ENCODE measurements around the gene NAPG. TPM values are rescaled to one million over a fixed set of nuclear protein-coding genes. Genes with fewer than 3 reads are reported as not detected.
"Not testable (repeated sequence)": the region's sequence is repeated elsewhere in the genome, so short reads cannot be mapped to it uniquely, and the experiment has no call there.

NAPG gene
- total RNA-seq, 1 donor from 2014 or later, result 25.1 TPM

DNA sequence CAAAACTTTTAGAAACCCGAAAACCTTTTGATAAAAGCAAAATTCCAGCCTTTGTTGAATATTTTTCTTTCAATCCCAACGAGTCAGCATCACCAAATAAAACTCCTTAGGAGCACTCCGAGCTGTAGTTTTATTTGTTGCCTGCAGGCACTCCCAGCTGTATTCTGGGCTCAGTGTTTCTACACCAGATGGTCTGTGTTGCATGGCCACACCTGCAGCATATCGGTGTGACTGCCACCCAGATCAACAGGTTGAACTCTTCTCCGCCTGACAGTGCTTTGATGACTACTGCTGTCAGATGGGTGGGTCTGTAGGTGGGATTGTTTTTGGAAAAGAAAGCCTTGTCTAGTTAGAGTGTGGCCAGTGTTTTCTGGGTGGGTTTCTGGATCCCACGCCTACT lies 38.7 kb upstream of the NAPG start:
- Histone ChIP-seq H3K36me3 (ENCODE audit: control insufficient read depth in 3 of 3, insufficient read depth in 3 of 3, low read length in 3 of 3) (peaks cover 0 to 4% (median 0%) of the 10 kb centered on the region in 3 donors), H3K4me1 (ENCODE audit: control insufficient read depth in 3 of 3, insufficient read depth in 3 of 3, low read length in 3 of 3) (peaks cover 0 to 4% (median 0%) of the 10 kb centered on the region in 3 donors), H3K9me3 (ENCODE audit: control insufficient read depth in 3 of 3, low read length in 3 of 3) (no peaks in the 10 kb centered on the region), H3K27ac (ENCODE audit: low read depth, low read length) (no peak overlapping the region), H3K9ac (ENCODE audit: low read depth in 1 of 3, low read length in 3 of 3) (no peak overlapping the region), H3K4me3 (ENCODE audit: low read length in 3 of 3) (no peak overlapping the region), H3K27me3 (ENCODE audit: control insufficient read depth in 3 of 3, insufficient read depth in 3 of 3, low read length in 3 of 3) (no peaks in the 10 kb centered on the region)

DNA sequence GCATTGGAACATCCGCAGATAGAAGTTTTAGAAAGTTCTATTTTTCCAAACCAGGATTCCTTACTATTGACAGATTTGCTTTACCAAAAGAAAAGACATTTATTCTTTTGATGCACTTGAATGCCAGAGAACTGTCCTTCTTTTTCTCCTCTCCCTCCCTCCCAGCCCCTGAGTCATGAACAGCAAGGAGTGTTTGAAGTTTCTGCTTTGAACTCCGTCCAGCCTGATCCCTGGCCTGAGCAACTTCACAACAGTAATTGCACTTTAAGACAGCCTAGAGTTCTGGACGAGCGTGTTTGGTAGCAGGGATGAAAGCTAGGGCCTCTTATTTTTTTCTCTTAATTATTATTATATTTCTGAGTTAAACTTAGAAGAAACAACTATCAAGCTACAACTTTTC lies 37.8 kb upstream of the NAPG start:
- peaks cover 0 to 4% (median 0%) of the 10 kb centered on the region in 3 donors for H3K4me1 ChIP-seq (ENCODE audit: control insufficient read depth in 3 of 3, insufficient read depth in 3 of 3, low read length in 3 of 3)
- no peak overlapping the region for H3K4me3 ChIP-seq (ENCODE audit: low read length in 3 of 3)
- H3K9ac ChIP-seq (ENCODE audit: low read depth in 1 of 3, low read length in 3 of 3), result no peak overlapping the region
- H3K36me3 ChIP-seq (ENCODE audit: control insufficient read depth in 3 of 3, insufficient read depth in 3 of 3, low read length in 3 of 3), result peaks cover 0 to 4% (median 0%) of the 10 kb centered on the region in 3 donors
- H3K27me3 ChIP-seq (ENCODE audit: control insufficient read depth in 3 of 3, insufficient read depth in 3 of 3, low read length in 3 of 3), result no peaks in the 10 kb centered on the region
- H3K27ac ChIP-seq (ENCODE audit: low read depth, low read length), result no peak overlapping the region
- H3K9me3 ChIP-seq (ENCODE audit: control insufficient read depth in 3 of 3, low read length in 3 of 3), result no peaks in the 10 kb centered on the region

DNA sequence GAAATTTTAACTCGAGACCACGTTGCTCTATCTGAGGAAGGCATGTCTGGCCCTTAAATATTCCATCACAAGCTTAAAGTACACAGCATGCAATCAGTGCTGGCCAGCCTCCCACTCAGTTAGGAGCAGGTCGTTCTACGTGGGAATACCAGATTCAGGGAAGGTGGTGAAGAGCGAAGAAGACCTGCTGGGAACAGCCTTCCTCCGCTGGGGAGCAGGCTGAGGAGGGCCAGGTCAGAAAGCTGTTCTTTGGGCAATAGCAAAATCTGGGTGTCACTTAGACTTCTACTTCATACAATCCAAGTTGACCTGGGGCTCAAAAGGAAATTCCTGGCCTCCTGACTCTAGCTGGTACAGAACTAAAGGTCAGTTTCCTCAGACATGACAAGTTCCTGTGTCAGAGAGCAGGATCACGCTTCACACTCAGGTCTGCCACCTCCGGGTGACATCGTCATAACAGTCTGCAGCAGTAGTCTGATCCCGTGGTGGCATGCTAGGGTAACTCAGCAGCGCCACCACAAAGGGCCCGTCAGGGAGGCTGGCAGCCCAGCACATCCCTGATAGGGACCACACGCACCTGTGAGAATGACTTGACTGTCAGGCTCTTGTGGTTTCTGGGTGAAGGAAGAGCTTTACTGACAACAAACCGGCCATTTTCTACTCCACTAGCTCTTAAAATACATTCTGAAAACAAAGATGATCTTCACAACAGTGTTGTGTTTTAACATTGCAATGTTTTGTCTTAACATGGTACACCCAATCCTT lies 35.2 kb upstream of the NAPG start:
- no peak overlapping the region for H3K9ac ChIP-seq (ENCODE audit: low read depth in 1 of 3, low read length in 3 of 3)
- H3K4me3 ChIP-seq (ENCODE audit: low read length in 3 of 3), result no peak overlapping the region
- H3K36me3 ChIP-seq (ENCODE audit: control insufficient read depth in 3 of 3, insufficient read depth in 3 of 3, low read length in 3 of 3), result peaks cover 0 to 4% (median 0%) of the 10 kb centered on the region in 3 donors
- H3K9me3 ChIP-seq (ENCODE audit: control insufficient read depth in 3 of 3, low read length in 3 of 3), result no peaks in the 10 kb centered on the region
- no peaks in the 10 kb centered on the region for H3K4me1 ChIP-seq (ENCODE audit: control insufficient read depth in 3 of 3, insufficient read depth in 3 of 3, low read length in 3 of 3)
- H3K27me3 ChIP-seq (ENCODE audit: control insufficient read depth in 3 of 3, insufficient read depth in 3 of 3, low read length in 3 of 3), result no peaks in the 10 kb centered on the region
- H3K27ac ChIP-seq (ENCODE audit: low read depth, low read length), result no peak overlapping the region

DNA sequence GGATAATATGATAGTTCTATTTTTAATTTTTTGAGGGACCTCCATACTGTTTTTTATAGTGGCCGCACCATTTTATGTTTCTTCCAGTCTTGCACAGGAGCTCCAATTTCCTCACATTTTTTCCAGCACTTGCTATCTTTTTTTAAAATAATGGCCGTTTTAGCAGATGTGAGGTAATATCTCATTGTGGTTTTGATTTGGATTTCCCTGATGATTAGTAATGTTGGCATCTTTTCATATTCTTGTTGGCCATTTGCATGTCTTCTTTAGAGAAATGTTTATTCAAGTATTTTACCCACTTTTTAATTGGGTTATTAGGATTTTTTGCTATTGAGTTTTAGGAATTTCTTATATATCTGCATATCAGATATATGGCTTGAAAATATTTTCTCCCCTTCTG lies 29.9 kb upstream of the NAPG start:
- Histone ChIP-seq H3K9me3 (ENCODE audit: control insufficient read depth in 3 of 3, low read length in 3 of 3) (no peaks in the 10 kb centered on the region), H3K36me3 (ENCODE audit: control insufficient read depth in 3 of 3, insufficient read depth in 3 of 3, low read length in 3 of 3) (no peaks in the 10 kb centered on the region), H3K4me1 (ENCODE audit: control insufficient read depth in 3 of 3, insufficient read depth in 3 of 3, low read length in 3 of 3) (no peaks in the 10 kb centered on the region), H3K4me3 (ENCODE audit: low read length in 3 of 3) (no peak overlapping the region), H3K27ac (ENCODE audit: low read depth, low read length) (no peak overlapping the region), H3K27me3 (ENCODE audit: control insufficient read depth in 3 of 3, insufficient read depth in 3 of 3, low read length in 3 of 3) (no peaks in the 10 kb centered on the region), H3K9ac (ENCODE audit: low read depth in 1 of 3, low read length in 3 of 3) (no peak overlapping the region)

DNA sequence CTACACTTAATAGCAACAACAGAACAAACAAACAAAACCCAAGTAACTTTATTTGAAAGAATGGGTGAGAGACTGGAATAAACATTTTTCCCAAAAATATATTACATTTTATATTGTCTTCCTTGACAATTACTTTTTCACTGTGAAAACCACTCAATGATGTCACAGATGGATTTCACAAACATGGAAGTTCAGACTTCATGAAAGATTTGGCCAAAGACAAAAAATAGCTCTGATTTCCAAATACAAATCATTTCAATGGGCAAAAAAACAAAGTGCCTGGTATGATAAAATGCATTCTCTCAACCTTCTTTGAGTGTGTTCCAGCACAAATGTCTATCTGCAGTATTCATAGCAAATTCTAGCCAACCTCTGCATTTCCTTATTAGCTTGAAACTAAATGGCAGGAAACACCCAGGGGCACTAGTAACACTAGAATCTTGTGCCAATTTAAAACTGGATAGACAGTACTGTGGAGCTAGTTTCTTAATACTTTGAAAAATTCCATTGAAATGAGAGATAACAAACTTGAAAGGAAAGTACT lies 28.5 kb upstream of the NAPG start:
- Histone ChIP-seq H3K27ac (ENCODE audit: low read depth, low read length) (no peak overlapping the region), H3K9me3 (ENCODE audit: control insufficient read depth in 3 of 3, low read length in 3 of 3) (no peaks in the 10 kb centered on the region), H3K4me3 (ENCODE audit: low read length in 3 of 3) (no peak overlapping the region), H3K4me1 (ENCODE audit: control insufficient read depth in 3 of 3, insufficient read depth in 3 of 3, low read length in 3 of 3) (no peaks in the 10 kb centered on the region), H3K27me3 (ENCODE audit: control insufficient read depth in 3 of 3, insufficient read depth in 3 of 3, low read length in 3 of 3) (no peaks in the 10 kb centered on the region), H3K36me3 (ENCODE audit: control insufficient read depth in 3 of 3, insufficient read depth in 3 of 3, low read length in 3 of 3) (no peaks in the 10 kb centered on the region), H3K9ac (ENCODE audit: low read depth in 1 of 3, low read length in 3 of 3) (no peak overlapping the region)

DNA sequence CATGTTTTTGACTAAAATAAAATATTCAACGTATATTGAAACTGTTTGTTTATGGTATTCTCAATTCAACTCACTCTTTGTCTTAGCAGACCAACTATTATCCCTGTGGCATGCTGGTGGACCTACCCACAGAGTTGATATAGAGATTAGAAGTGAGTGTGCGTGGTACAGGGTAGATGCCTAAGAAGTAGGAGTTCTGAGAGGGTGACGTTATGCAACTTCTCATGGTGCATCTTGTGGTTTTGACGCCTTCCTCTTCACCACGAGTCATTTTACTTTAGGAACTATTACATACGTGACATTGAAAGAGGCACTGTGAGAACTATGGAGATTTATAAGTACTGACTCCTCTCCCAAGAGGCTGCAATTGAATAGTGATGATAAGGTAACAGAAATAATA lies 26.6 kb upstream of the NAPG start:
- no peaks in the 10 kb centered on the region for H3K9me3 ChIP-seq (ENCODE audit: control insufficient read depth in 3 of 3, low read length in 3 of 3)
- no peaks in the 10 kb centered on the region for H3K36me3 ChIP-seq (ENCODE audit: control insufficient read depth in 3 of 3, insufficient read depth in 3 of 3, low read length in 3 of 3)
- H3K9ac ChIP-seq (ENCODE audit: low read depth in 1 of 3, low read length in 3 of 3), result no peak overlapping the region
- no peaks in the 10 kb centered on the region for H3K27me3 ChIP-seq (ENCODE audit: control insufficient read depth in 3 of 3, insufficient read depth in 3 of 3, low read length in 3 of 3)
- H3K4me1 ChIP-seq (ENCODE audit: control insufficient read depth in 3 of 3, insufficient read depth in 3 of 3, low read length in 3 of 3), result no peaks in the 10 kb centered on the region
- no peak overlapping the region for H3K4me3 ChIP-seq (ENCODE audit: low read length in 3 of 3)
- H3K27ac ChIP-seq (ENCODE audit: low read depth, low read length), result no peak overlapping the region

DNA sequence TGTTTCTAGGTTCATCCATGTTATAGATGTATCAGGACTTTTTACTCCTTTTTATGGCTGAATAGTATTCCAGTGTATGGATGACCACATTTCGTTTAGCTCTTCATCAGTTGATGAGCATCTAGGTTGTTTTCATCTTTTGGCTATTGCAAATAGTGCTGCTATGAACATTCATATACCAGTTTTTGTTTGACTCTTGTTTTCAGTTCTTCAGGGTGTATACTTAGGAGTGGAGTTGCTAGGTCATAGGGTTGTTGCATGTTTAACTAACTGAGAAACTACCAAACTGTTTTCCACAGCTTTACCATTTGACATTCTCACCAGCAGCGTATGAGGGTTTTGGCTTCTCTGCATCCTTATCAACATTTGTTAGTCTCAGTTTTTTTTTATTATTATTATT lies 25.8 kb upstream of the NAPG start:
- H3K36me3 ChIP-seq (ENCODE audit: control insufficient read depth in 3 of 3, insufficient read depth in 3 of 3, low read length in 3 of 3), result no peaks in the 10 kb centered on the region
- no peak overlapping the region for H3K9ac ChIP-seq (ENCODE audit: low read depth in 1 of 3, low read length in 3 of 3)
- no peak overlapping the region for H3K4me3 ChIP-seq (ENCODE audit: low read length in 3 of 3)
- H3K27ac ChIP-seq (ENCODE audit: low read depth, low read length), result no peak overlapping the region
- H3K4me1 ChIP-seq (ENCODE audit: control insufficient read depth in 3 of 3, insufficient read depth in 3 of 3, low read length in 3 of 3), result no peaks in the 10 kb centered on the region
- H3K9me3 ChIP-seq (ENCODE audit: control insufficient read depth in 3 of 3, low read length in 3 of 3), result no peaks in the 10 kb centered on the region
- no peaks in the 10 kb centered on the region for H3K27me3 ChIP-seq (ENCODE audit: control insufficient read depth in 3 of 3, insufficient read depth in 3 of 3, low read length in 3 of 3)

DNA sequence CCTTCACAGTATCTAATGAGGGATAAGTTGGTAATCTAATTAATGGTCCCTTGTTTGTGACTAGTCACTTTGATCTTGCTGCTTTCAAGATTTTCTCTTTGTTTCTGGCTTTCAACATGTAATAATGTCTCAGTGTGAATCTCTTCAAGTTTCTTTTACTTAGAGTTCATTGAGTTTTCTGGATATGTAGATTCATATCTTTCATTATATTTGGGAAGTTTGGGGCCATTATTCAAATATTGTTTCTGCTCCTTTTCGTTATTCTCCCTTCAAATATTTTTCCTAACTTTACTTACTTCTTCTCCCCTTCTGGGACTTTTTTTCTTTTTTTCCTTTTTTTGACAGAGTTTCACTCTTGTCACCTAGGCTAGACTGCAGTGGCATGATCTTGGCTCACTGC lies 21.1 kb upstream of the NAPG start:
- Histone ChIP-seq H3K36me3 (ENCODE audit: control insufficient read depth in 3 of 3, insufficient read depth in 3 of 3, low read length in 3 of 3) (no peaks in the 10 kb centered on the region), H3K4me1 (ENCODE audit: control insufficient read depth in 3 of 3, insufficient read depth in 3 of 3, low read length in 3 of 3) (no peaks in the 10 kb centered on the region), H3K27me3 (ENCODE audit: control insufficient read depth in 3 of 3, insufficient read depth in 3 of 3, low read length in 3 of 3) (no peaks in the 10 kb centered on the region), H3K9me3 (ENCODE audit: control insufficient read depth in 3 of 3, low read length in 3 of 3) (peaks cover 0 to 4% (median 3%) of the 10 kb centered on the region in 3 donors), H3K4me3 (ENCODE audit: low read length in 3 of 3) (no peak overlapping the region), H3K9ac (ENCODE audit: low read depth in 1 of 3, low read length in 3 of 3) (no peak overlapping the region), H3K27ac (ENCODE audit: low read depth, low read length) (no peak overlapping the region)

DNA sequence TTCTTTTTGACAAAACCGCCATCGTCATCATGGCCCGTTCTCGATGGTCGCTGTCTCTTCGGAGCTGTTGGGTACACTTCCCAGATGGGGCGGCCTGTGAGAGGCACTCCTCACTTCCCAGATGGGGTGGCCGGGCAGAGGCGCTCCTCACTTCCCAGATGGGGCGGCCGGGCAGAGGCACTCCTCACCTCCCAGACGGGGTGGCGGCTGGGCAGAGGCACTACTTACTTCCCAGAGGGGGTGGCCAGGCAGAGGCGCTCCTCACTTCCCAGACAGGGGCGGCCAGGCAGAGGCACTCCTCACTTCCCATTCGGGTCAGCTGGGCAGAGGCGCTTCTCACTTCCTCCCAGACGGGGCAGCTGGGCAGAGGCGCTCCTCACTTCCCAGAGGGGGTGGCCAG lies 19.9 kb upstream of the NAPG start:
- H3K9me3 ChIP-seq (ENCODE audit: control insufficient read depth in 3 of 3, low read length in 3 of 3); H3K4me3 ChIP-seq (ENCODE audit: low read length in 3 of 3); H3K27ac ChIP-seq (ENCODE audit: low read depth, low read length); H3K36me3 ChIP-seq (ENCODE audit: control insufficient read depth in 3 of 3, insufficient read depth in 3 of 3, low read length in 3 of 3); H3K4me1 ChIP-seq (ENCODE audit: control insufficient read depth in 3 of 3, insufficient read depth in 3 of 3, low read length in 3 of 3); H3K9ac ChIP-seq (ENCODE audit: low read depth in 1 of 3, low read length in 3 of 3); H3K27me3 ChIP-seq (ENCODE audit: control insufficient read depth in 3 of 3, insufficient read depth in 3 of 3, low read length in 3 of 3): not testable (repeated sequence)

DNA sequence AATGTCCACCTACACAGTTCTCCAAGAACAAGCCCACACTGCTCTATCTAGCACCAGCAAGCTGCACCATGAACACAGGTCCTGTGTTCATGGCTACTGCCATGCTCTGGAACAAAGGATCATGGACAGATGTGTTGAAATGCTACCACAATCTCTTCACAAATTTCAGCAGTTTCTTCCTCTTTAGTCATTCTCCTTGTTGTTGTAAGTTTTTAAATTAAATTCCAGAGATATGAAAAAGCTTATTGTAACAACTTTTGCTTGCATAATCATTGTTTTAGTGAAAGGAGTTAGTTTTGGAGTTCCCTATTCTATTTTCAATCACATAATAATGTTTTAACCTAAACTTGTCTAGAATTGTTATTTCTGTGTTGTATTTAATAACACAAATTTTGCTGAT lies 17.2 kb upstream of the NAPG start:
- peaks cover 0 to 4% (median 3%) of the 10 kb centered on the region in 3 donors for H3K9me3 ChIP-seq (ENCODE audit: control insufficient read depth in 3 of 3, low read length in 3 of 3)
- H3K36me3 ChIP-seq (ENCODE audit: control insufficient read depth in 3 of 3, insufficient read depth in 3 of 3, low read length in 3 of 3), result no peaks in the 10 kb centered on the region
- no peak overlapping the region for H3K4me3 ChIP-seq (ENCODE audit: low read length in 3 of 3)
- H3K9ac ChIP-seq (ENCODE audit: low read depth in 1 of 3, low read length in 3 of 3), result no peak overlapping the region
- H3K27ac ChIP-seq (ENCODE audit: low read depth, low read length), result no peak overlapping the region
- H3K4me1 ChIP-seq (ENCODE audit: control insufficient read depth in 3 of 3, insufficient read depth in 3 of 3, low read length in 3 of 3), result no peaks in the 10 kb centered on the region
- H3K27me3 ChIP-seq (ENCODE audit: control insufficient read depth in 3 of 3, insufficient read depth in 3 of 3, low read length in 3 of 3), result peaks cover 0 to 6% (median 0%) of the 10 kb centered on the region in 3 donors

Data from skeletal muscle tissue (tissue), 4 donors.